ENCODE data around the gene PDXK.

Gene PDXK

DNA sequence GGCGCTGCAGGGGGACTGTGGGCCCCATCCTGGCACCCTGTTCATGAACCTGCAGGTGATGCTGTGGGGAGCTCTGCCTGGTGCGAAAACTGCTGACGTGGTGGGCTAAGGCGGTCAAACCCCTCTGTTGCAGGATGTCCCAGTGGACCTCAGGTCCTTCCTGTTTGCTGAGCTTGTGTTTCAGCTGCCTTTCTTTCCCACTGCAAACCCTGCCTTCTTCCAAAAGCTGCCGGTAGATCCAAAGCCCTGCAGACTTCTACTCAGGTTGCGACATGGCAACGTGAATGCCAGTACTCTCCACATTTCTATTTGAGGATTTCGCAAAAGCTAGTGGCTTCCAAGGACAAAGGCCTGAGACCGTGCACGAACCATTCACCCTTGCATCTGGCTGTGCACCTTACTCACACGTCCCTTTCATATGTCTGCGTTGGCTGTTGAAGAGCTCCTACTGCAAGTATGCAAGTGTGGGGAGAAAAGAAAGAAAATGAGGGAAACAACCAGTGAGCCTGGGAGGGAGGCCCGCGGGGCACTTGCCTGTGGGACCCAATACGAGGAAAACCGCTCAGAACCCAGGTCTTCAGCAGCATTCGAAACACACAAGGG lies 64.3 kb downstream of the PDXK start:
- peak in 1 of 3 donors; percentile 12 for DNase-seq

DNA sequence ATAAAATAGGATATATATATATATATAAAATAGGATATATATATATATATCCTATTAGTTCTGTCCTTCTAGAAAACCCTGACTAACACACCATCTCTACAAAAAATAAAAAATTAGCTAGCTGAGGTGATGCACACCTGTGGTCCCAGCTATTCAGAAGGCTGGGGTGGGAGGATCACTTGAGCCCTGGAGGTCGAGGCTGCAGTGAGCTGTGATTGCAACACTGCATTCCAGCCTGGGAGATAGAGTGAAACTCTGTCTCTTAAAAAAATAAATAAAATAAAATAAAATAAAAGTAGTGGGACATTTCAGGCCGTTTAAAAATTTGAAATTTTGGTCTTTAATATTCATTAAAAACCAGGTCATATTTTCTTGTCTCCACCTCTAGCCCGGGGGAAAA lies 66.2 kb downstream of the PDXK start:
- no peak for DNase-seq

GRCh38 chr21:43786300-43786806 lies 67.4 kb downstream of the PDXK start:
- DNase-seq, result no peak

DNA sequence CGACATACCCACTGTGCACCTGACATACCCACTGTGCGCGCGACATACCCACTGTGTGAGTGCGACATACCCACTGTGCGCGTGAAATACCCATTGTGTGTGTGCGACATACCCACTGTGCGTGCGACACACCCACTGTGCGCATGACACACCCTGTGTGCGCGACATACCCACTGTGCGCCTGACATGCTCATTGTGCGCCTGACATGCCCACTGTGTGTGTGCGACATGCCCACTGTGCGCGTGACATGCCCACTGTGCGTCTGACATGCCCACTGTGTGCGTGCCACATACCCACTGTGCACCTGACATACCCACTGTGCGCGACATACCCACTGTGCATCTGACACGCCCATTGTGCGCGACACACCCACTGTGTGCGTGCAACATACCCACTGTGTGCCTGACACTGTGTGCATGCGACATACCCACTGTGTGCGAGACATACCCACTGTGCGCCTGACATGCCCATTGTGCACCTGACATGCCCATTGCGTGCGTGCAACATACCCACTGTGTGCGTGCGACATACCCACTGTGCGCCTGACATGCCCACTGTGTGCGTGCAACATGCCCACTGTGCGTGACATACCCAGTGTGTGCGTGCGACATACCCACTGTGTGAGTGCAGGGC lies 68.0 kb downstream of the PDXK start:
- no peak for DNase-seq

DNA sequence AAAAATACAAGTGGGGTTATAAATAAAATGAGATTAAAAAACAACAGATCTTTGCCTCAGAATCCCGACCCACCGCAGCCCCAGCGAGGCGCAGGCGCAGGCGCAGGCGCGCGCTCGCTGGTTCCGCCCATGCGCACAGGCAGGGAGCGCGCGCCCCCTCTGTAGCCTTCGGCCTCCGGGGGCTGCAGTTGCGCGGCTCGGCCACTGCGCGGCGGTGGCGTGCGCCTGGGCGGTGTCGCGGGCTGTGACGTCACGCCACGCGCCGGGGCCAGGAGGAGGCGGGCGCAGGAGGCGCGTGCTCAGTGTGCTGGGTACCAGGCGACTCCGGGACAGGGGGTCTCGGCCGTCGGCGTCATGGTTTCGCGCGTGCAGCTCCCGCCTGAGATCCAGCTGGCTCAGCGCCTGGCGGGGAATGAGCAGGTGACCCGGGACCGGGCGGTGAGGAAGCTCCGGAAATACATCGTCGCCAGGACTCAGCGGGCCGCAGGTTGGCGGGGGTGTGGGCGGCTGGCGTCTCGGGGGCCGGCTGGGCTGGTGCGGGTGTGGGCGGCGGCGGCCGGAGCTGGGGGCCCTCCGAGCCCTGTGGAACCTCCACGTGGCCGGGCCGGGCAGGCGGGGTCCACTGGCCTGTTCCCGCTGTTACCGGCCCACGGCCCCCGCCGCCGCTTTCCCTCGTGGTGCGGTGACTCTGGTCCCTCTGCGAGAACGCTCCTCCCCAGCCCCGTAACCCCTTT lies 70.5 kb downstream of the PDXK start, which contains the start of gene RRP1:
RRP1 (plus strand) TSS at position 302 of the 734 bp plus-strand sequence; CDS start at position 355, 53 bp downstream.
- peak; percentile 90 to 97 (median 96) for DNase-seq

DNA sequence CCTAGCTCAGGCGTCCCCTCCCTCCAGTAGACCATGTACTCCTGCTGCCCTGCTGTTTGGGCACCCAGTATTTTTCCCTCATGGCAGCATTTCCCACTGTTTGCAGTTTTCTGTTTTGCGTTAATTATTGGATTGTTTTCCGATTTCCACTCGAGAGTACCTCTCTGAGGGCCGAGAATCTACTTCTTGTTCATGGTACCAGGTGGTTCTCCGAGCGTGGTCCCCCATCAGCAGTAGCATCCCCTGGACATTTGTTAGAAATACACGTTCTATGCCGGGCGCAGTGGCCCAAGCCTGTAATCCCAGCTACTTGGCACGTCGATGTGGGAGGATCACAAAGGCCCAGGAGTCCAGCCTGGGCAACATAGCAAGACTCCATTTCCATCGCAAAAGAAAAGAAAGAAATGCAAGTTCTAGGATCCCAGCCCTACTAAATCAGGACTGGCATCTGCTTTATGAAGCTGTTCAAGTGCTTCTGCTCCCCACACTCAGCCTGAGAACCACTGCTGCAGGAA lies 71.1 kb downstream of the PDXK start:
- DNase-seq, result no peak

DNA sequence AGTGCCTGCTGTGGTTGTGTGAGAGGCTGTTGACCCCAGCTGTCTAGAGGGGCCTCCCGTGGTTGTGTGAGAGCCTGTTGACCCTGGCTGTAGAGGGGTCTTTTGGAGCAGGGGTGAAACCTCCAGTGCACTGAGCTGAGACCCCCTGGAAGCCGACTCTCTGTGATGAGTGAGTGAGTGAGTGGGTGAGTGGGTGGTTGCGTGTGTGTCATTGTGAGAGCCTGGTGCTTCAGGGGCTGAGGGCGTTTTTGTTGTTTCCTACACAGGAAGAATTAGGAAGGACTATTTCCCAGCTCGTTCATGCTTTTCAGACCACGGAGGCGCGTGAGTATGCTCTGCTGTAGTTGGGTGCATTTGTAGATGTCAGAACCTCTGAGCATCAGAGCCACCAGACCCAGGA lies 73.5 kb downstream of the PDXK start:
- no peak for DNase-seq

- DNase-seq, result no peak
Observed at GRCh38 chr21:43793243-43793642, 74.3 kb downstream of the PDXK start.

- no peak for DNase-seq
Observed at GRCh38 chr21:43794311-43794710, 75.4 kb downstream of the PDXK start.

DNA sequence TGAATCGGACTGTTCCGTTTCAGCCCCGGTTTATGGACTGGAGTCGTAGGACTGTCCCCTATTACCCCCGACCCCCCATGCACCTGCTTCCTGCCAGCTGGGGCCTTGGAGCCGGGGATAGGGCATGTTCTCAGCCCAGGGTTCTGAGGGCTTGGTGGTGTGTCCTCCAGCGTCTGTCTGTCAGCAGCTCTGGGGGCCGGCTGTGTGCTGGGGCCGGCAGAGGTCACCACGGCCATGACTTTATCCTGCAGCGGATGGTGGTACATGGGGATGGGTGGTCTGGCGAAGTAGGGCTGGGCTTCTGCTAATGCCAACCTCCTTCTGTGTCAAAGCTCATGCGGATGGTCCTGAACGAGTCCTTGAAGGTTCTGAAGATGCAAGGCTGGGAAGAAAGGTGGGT lies 75.9 kb downstream of the PDXK start:
- DNase-seq, result no peak

DNA sequence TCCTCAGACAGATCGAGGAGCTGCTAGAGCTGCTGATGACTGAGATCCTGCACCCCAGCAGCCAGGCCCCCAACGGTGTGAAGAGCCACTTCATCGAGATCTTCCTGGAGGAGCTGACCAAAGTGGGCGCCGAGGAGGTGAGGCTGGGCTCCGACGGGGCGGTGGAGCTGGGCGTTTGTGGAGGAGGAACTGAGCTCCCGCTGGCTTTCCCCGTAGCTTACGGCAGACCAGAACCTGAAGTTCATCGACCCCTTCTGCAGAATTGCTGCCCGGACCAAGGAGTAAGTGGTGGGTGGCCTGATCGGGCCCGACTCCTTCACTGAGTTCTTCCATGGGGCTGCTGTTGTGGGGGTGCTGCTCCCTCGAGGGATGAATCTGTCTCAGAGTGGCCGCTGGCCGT lies 78.5 kb downstream of the PDXK start:
- DNase-seq, result no peak

- no peak for DNase-seq
Observed at GRCh38 chr21:43797925-43798715, 79.2 kb downstream of the PDXK start.

GRCh38 chr21:43799301-43799840 lies 80.4 kb downstream of the PDXK start:
- DNase-seq, result no peak

DNA sequence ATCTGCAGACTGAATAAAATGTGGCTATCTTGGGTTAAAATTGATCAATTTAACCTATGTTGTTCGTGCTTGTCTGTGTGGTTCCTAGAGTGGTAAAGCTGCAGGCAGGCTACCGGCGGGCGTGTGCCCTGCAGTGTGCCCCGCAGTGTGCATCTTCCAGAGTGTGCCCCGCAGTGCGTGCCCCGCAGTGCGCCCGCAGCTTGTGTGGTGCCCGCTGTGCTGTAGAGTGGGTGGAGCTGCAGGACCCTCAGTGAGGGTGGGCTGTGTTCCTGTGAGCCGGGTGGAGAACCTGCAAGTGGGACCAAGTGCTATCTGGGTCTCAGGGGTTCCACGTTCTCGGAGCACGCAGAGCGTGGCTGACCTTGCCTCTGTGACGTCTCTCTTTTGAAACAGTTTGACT lies 81.2 kb downstream of the PDXK start:
- DNase-seq, result no peak

- DNase-seq, result no peak
Observed at GRCh38 chr21:43800566-43800965, 81.6 kb downstream of the PDXK start.

- DNase-seq, result no peak
Observed at GRCh38 chr21:43801006-43801783, 82.3 kb downstream of the PDXK start.

- no peak for DNase-seq
Observed at GRCh38 chr21:43802713-43803313, 83.9 kb downstream of the PDXK start.

DNA sequence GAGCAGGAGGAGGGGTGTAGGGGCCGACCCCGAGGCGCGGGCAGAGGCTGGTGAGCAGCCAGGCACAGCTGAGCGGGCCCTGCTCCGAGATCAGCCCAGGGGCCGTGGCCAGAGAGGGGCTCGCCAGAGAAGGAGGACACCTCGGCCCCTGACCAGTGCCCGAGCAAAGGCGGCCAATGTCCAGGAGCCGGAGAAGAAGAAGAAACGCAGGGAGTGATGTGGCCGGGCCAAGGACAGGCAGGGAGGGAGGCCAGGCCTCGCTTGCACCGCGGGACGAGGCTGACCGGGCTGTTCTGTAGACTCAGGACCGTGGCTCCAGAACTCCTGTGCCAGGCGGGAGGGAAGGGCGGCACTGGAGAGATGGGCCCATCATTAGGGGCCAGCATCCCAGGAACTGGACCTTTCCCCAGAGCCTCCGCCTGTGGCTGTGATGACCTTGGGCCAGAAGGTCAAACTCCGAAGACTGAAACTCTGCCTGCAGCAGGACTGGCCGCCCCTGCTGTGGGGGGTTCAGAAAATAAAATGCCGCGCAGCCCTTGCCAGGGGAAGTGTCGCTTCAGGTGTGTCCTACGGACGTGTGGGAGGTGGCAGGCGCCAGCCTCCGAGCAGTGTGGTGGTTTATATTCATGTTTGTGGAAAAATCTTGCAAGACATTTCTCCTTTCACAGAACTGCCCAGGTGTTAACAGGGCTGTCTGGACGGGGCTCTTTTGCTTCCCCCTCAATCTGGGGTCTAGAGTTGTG lies 84.8 kb downstream of the PDXK start:
- DNase-seq, result no peak

- DNase-seq, result peak; percentile 86 to 88 (median 86)
Observed at GRCh38 chr21:43805275-43805800, 86.4 kb downstream of the PDXK start.

DNA sequence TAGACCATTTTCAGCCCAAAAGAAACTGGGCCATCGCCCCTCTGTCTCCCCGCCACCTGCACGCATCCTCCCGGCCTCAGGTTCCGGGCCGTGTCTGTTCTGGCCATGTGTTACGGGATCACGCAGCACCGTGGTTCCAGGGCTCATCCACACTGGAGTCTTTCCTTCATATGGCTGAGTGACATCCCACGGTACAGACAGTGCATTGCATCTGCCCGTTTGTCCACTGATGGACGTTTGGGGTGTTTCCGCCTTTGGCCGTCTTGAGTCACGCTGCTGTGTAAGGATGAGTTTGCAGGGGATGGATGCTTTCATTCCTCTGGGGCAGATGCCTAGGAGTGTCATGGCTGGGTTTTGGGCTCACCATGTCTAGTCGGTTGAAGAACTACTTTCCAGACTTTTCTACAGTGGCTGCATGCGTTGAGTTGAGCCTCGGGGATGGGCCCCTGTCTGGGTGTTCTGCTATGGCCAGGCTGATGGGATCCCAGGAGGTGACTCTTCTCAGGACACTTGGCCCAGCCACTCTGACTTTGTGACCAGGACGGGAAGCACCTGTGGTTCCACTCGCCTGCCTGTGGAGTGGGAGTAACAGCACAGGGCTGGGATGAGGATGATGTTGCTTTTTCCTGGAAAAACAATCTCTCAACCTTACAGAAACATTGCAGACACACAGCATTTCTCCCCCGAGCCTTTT lies 87.2 kb downstream of the PDXK start:
- DNase-seq, result peak in 2 of 3 donors; percentile 24 to 27

Measured in suppressor macrophage treated with lipopolysaccharide for 1 hour (primary cell).